WTC11 (cell line): ENCODE measurements around the gene DAW1. TPM values are rescaled to one million over a fixed set of nuclear protein-coding genes. Genes with fewer than 3 reads are reported as not detected.
"Not testable (repeated sequence)": the region's sequence is repeated elsewhere in the genome, so short reads cannot be mapped to it uniquely, and the experiment has no call there.

ENCODE experiments used
- ATAC-seq: fragments of 200-7000 bp; cut with Tn5 transposase; 2 replicates; pipeline ENCODE4 v1.10.0; 2021; ENCODE audit warnings: mild to moderate bottlenecking, moderate library complexity
- CTCF ChIA-PET: fragments of 300-600 bp; sonication (Branson Sonifier 250); formaldehyde crosslinking; loops from one replicate; lab custom pipeline; 2021; ENCODE audit warnings: antibody characterized with exemption; lab: Charles Lee
- POLR2A ChIA-PET: fragments of 350-600 bp; sonication (Branson Sonifier 250); formaldehyde crosslinking; loops from one replicate; lab custom pipeline; 2021; ENCODE audit warnings: antibody characterized with exemption; lab: Charles Lee
- DNase-seq: peaks from one replicate; pipeline ENCODE4 v3.0.0; 2021; ENCODE audit warnings: low spot score
- H3K27ac Mint-ChIP-seq: 2 replicates; pipeline ENCODE4 v1.8.0; 2021; ENCODE audit warnings: mixed read lengths
- H3K27me3 Mint-ChIP-seq: 2 replicates; pipeline ENCODE4 v1.8.0; 2021; ENCODE audit warnings: low read depth, mild to moderate bottlenecking, moderate library complexity, mixed read lengths
- H3K36me3 Mint-ChIP-seq: 2 replicates; pipeline ENCODE4 v1.8.0; 2021; ENCODE audit warnings: mixed read lengths
- H3K4me1 Mint-ChIP-seq: 2 replicates; pipeline ENCODE4 v1.8.0; 2022; ENCODE audit warnings: mixed read lengths
- H3K4me3 Mint-ChIP-seq: 2 replicates; pipeline ENCODE4 v1.8.0; 2021; ENCODE audit warnings: mild to moderate bottlenecking, moderate library complexity, mixed read lengths
- H3K9me3 Mint-ChIP-seq: 2 replicates; pipeline ENCODE4 v1.8.0; 2021; ENCODE audit warnings: mixed read lengths
- ELF4 ChIP-seq: sonication (generic); formaldehyde crosslinking; IDR thresholded peaks from 2 replicates; pipeline ENCODE4 v1.8.1; 2022; ENCODE audit warnings: low read depth, mild to moderate bottlenecking, moderate library complexity, missing genetic modification reagents
- ETV6 ChIP-seq: sonication (generic); formaldehyde crosslinking; IDR thresholded peaks from 2 replicates; pipeline ENCODE4 v1.8.1; 2022; ENCODE audit warnings: mild to moderate bottlenecking, missing genetic modification reagents
- FOXK1 ChIP-seq: sonication (generic); formaldehyde crosslinking; IDR thresholded peaks from 2 replicates; pipeline ENCODE4 v1.8.0; 2022; ENCODE audit warnings: mild to moderate bottlenecking, moderate library complexity, missing genetic modification reagents
- FOXP1 ChIP-seq: sonication (generic); formaldehyde crosslinking; IDR thresholded peaks from 2 replicates; pipeline ENCODE4 v1.8.0; 2022; ENCODE audit warnings: missing genetic modification reagents, mild to moderate bottlenecking, moderate library complexity, borderline replicate concordance
- GRHL2 ChIP-seq: fragments of 250-450 bp; sonication (Bioruptor Pico); IDR thresholded peaks from 2 replicates; pipeline ENCODE4 v1.8.0; 2022; ENCODE audit warnings: mild to moderate bottlenecking, moderate library complexity; ENCODE audit not compliant: insufficient replicate concordance, severe bottlenecking
- HMGA2 ChIP-seq: fragments of 250-450 bp; sonication (Bioruptor Pico); IDR thresholded peaks from 2 replicates; pipeline ENCODE4 v1.4.0; 2021; ENCODE audit warnings: mild to moderate bottlenecking, moderate library complexity
- IRF2 ChIP-seq: sonication (generic); formaldehyde crosslinking; IDR thresholded peaks from 2 replicates; pipeline ENCODE4 v1.8.0; 2022; ENCODE audit warnings: low read depth, missing genetic modification reagents, borderline replicate concordance
- KAT7 ChIP-seq: sonication (generic); formaldehyde crosslinking; IDR thresholded peaks from 2 replicates; pipeline ENCODE4 v1.8.1; 2023; ENCODE audit warnings: missing genetic modification reagents, mild to moderate bottlenecking, borderline replicate concordance
- MXD4 ChIP-seq: fragments of 250-450 bp; sonication (Bioruptor Pico); IDR thresholded peaks from 2 replicates; pipeline ENCODE4 v1.8.0; 2021; ENCODE audit warnings: mild to moderate bottlenecking, moderate library complexity, borderline replicate concordance
- NFYB ChIP-seq: sonication (generic); formaldehyde crosslinking; conservative IDR thresholded peaks from 2 replicates; pipeline ENCODE4 v1.8.0; 2022; ENCODE audit warnings: low read depth, missing genetic modification reagents
- PREB ChIP-seq: sonication (generic); formaldehyde crosslinking; IDR thresholded peaks from 2 replicates; pipeline ENCODE4 v1.8.1; 2022; ENCODE audit warnings: mild to moderate bottlenecking, missing genetic modification reagents, moderate library complexity, borderline replicate concordance
- SMAD4 ChIP-seq: sonication (generic); formaldehyde crosslinking; IDR thresholded peaks from 2 replicates; pipeline ENCODE4 v1.8.0; 2022; ENCODE audit warnings: mild to moderate bottlenecking, missing genetic modification reagents
- SP1 ChIP-seq: sonication (generic); formaldehyde crosslinking; conservative IDR thresholded peaks from 2 replicates; pipeline ENCODE4 v1.8.1; 2022; ENCODE audit warnings: missing genetic modification reagents
- TEAD1 ChIP-seq: sonication (generic); formaldehyde crosslinking; IDR thresholded peaks from 2 replicates; pipeline ENCODE4 v1.8.0; 2022; ENCODE audit warnings: mild to moderate bottlenecking, missing genetic modification reagents
- ZBTB21 ChIP-seq: sonication (generic); formaldehyde crosslinking; IDR thresholded peaks from 2 replicates; pipeline ENCODE4 v1.8.1; 2023; ENCODE audit warnings: mild to moderate bottlenecking, missing genetic modification reagents, borderline replicate concordance
- ZNF138 ChIP-seq: sonication (generic); formaldehyde crosslinking; conservative IDR thresholded peaks from 2 replicates; pipeline ENCODE4 v1.8.1; 2022; ENCODE audit warnings: mild to moderate bottlenecking, moderate library complexity, missing genetic modification reagents
- total RNA-seq: library from RNA; stranded (reverse); gene quantifications from 3 replicates; pipeline ENCODE4 v1.2.3, GENCODE V29; 2021
- TF ChIP-seq, protein P1 (sequence below): sonication (generic); formaldehyde crosslinking; IDR thresholded peaks from 2 replicates; pipeline ENCODE4 v1.8.0; 2022; ENCODE audit warnings: mild to moderate bottlenecking, missing genetic modification reagents
- TF ChIP-seq, protein P2 (sequence below): sonication (generic); formaldehyde crosslinking; IDR thresholded peaks from 2 replicates; pipeline ENCODE4 v1.8.0; 2022; ENCODE audit warnings: mild to moderate bottlenecking, missing genetic modification reagents

The DAW1 gene
- total RNA-seq, 1 experiment from 2014 or later: 0.61 TPM

DNA sequence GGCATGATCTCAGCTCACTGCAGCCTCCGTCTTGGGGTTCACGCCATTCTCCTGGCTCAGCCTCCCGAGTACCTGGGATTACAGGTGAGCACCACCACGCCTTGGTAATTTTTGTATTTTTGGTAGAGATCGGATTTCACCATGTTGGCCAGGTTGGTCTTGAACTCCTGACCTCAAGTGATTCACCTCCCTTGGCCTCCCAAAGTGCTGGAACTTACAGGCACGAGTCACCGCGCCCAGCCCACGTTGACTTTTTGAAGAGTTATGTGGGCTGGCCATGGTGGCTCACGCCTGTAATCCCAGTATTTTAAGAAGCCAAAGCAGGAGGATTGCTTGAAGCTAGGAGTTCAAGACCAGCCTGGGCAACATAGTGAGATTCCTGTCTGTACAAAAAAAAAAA, 37.0 kb upstream of the DAW1 start (continued):
- TF ChIP-seq, protein P1, sequence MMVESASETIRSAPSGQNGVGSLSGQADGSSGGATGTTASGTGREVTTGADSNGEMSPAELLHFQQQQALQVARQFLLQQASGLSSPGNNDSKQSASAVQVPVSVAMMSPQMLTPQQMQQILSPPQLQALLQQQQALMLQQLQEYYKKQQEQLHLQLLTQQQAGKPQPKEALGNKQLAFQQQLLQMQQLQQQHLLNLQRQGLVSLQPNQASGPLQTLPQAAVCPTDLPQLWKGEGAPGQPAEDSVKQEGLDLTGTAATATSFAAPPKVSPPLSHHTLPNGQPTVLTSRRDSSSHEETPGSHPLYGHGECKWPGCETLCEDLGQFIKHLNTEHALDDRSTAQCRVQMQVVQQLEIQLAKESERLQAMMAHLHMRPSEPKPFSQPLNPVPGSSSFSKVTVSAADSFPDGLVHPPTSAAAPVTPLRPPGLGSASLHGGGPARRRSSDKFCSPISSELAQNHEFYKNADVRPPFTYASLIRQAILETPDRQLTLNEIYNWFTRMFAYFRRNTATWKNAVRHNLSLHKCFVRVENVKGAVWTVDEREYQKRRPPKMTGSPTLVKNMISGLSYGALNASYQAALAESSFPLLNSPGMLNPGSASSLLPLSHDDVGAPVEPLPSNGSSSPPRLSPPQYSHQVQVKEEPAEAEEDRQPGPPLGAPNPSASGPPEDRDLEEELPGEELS: no peak

DNA sequence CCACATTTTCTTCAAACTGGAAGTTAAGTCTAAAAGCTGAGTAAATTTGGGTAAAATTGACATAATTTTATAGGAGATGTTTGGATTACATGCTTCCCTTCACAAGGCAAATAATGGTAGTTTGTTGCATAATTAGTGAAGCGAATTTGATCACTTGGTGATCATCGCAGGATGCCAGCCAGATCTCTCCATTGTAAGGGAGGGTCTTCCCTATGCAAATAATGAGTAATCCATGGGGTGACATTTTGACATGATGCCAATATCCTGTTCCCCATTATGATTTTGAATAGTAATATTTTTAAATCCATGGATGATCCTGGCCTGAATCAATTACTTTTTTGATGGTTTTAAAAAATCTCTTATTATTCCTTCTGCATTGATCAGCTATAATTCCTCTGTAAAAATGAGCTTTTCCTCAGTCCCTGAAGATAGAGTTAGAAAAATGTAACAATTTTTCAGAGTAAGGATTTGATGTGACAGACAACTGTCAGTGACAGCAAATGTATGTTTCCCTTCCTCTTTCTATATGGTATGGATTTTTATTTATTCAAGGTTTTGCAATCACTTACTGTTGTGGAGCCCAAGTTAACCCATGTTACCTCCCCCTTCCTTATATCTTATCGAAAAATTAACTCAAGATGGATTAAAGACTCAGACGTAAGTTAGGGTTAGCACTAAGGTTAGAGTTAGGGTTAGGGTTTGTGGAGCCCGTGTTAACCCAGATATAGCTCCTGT, 36.3 kb upstream of the DAW1 start:
- DNase-seq: no peak
- Mint-ChIP-seq H3K27me3 (peaks cover 3% of the 10 kb centered on the region; the same call in 1 of the 2 replicates), H3K27ac (no peak overlapping the region), H3K4me1 (peaks cover 6% of the 10 kb centered on the region), H3K36me3 (peaks cover 8% of the 10 kb centered on the region; the same call in 1 of the 2 replicates), H3K9me3 (peaks cover 22% of the 10 kb centered on the region), H3K4me3 (no peak overlapping the region)
- POLR2A ChIA-PET: no interaction called here
- CTCF ChIA-PET: interaction anchor here (1.0 kb wide), 2 partner anchors 15 to 27 kb away, joined by 3 read pairs; no protein-coding TSS in a partner anchor
- TF ChIP-seq FOXP1 (no peak), NFYB (CRISPR knock-in tag) (no peak), ZBTB21 (no peak), ZNF138 (CRISPR knock-in tag) (no peak), ELF4 (CRISPR knock-in tag) (no peak), TEAD1 (CRISPR knock-in tag) (no peak), SP1 (no peak), PREB (CRISPR knock-in tag) (no peak), IRF2 (CRISPR knock-in tag) (no peak), GRHL2 (CRISPR knock-in tag) (no peak), FOXK1 (CRISPR knock-in tag) (no peak), SMAD4 (CRISPR knock-in tag) (no peak), ETV6 (CRISPR knock-in tag) (no peak), HMGA2 (no peak), KAT7 (CRISPR knock-in tag) (no peak), MXD4 (CRISPR knock-in tag) (no peak)
- TF ChIP-seq, protein P2, sequence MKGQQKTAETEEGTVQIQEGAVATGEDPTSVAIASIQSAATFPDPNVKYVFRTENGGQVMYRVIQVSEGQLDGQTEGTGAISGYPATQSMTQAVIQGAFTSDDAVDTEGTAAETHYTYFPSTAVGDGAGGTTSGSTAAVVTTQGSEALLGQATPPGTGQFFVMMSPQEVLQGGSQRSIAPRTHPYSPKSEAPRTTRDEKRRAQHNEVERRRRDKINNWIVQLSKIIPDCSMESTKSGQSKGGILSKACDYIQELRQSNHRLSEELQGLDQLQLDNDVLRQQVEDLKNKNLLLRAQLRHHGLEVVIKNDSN (CRISPR knock-in tag): no peak
- no peak for ATAC-seq

DNA sequence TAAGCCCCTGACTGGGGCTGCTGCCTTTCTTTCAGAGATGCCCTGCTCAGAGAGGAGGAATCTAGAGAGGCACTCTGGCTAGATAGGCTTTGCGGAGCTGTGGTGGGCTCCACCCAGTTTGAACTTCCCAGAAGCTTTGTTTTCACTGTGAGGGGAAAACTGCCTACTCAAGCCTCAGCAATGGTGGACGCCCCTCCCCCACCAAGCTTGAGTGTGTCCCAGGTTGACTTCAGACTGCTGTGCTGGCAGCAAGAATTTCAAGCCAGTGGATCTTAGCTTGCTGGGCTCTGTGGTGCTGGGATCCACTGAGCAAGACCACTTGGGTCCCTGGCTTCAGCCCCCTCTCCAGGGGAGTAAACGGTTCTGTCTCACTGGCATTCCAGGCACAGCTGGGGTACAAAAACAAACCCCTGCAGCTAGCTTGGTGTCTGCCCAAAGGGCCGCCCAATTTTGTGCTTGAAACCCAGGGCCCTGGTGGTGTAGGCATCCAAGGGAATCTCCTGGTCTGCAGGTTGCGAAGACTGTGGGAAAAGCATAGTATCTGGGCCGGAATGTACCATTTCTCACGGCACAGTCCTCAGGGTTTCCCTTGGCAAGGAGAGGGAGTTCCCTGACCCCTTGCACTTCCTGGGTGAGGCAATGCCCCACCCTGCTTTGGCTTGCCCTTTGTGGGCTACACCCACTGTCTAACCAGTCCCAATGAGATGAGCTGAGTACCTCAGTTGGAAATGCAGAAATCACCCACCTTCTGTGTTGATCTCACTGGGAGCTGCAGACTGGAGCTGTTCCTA, 31.9 kb upstream of the DAW1 start:
- H3K36me3 Mint-ChIP-seq, H3K27me3 Mint-ChIP-seq, H3K27ac Mint-ChIP-seq, H3K4me3 Mint-ChIP-seq, POLR2A ChIA-PET: not testable (repeated sequence)
- ATAC-seq (peak; percentile 22; the same call in 1 of the 2 replicates), DNase-seq (peak; percentile 14)
- H3K4me1 Mint-ChIP-seq: peaks cover 10% of the 10 kb centered on the region
- CTCF ChIA-PET: interaction anchor here (1.5 kb wide), 1 partner anchor 23 kb away, joined by 7 read pairs; no protein-coding TSS in a partner anchor
- peaks cover 50% of the 10 kb centered on the region for H3K9me3 Mint-ChIP-seq
